ENCODE data around the gene APBA1.

APBA1 gene

DNA sequence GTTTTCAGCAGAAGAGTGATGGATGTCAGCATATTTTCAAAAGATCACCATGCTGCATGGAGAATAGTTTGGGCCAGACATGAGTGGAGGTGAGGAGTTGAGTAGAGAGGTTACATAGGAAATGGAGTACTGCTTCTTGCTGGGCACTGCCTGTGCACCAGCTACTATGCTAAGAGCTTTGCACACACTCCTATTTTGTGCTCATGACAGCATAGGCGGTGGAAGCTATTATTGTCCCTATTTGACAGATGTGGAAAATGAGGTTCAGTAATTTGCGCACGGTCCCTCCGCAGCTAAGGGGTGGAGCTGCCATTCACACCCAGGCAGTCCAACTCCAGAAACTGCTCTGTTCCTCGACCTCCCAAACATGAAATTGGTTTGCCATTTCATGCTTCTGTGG is 279.3 kb downstream of the APBA1 start:
- no peak for DNase-seq

GRCh38 chr9:69391946-69392345 is 280.2 kb downstream of the APBA1 start:
- no peak for DNase-seq

- DNase-seq: no peak
Measured at GRCh38 chr9:69391487-69391886, 280.7 kb downstream of the APBA1 start.

DNA sequence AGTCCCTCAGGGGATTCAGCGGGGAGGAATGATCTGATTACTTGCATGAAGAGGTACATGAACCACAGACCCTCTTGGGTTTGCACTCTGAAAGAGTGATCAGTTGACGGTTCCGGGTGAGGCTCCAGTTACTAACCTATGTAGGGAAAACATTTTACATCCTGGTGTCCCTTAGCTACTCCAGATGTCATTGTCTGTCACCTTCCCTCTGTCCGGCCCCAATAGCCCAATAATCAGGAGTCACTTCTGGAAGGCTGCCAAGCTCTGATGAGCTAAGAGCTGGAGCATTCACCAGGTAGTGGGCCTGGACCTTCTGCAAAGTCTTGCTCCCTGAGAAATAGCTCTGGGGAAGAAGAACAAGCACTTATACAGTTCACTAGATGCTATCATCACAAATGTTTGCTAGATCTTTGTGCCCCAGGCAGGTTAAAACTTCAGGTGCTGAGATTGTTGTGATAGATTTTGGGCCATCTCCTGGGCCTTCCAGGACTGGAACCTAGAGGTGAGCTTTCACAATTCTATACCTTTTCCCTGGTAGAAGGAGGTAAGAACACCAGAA is 282.7 kb downstream of the APBA1 start:
- no peak for DNase-seq

DNA sequence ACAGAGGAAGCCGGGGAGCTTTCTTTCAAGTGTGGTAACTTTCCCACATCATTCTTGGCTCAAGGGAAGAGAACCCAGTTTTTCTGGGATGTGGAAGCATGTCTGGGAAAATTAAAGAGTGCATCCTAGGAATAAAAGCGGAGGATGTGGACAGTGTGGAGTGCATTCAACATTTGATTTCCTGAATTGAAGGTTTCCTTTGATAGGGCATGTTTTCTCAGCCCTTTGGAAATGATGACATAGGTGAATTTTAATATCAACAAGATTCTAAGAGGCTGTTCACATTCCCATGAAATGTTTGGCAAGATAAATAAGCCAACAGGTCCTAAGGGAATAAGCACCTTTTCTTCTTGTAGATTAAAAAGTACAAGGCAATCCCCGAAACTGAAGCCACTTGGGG is 283.6 kb downstream of the APBA1 start:
- no peak for DNase-seq

DNA sequence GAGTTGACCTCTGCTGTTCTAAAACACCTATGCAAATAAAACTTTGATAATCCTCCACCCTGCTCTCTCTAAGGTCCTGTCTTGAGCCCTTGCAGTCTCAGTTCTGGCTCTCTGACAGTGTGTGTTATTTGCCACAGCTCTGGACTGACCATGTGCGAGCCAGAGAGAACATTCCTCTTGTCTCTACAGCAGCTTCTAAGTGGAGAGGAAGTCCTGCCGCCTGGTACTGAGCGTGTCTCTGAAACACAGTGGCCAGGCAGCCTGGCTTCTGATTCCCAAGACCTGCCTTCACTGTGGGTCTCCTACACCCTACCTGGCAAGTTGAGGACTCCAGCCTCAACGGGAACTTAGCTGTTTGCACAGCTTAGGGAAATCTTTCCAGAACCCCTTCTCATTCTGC is 285.5 kb downstream of the APBA1 start:
- no peak for DNase-seq

DNA sequence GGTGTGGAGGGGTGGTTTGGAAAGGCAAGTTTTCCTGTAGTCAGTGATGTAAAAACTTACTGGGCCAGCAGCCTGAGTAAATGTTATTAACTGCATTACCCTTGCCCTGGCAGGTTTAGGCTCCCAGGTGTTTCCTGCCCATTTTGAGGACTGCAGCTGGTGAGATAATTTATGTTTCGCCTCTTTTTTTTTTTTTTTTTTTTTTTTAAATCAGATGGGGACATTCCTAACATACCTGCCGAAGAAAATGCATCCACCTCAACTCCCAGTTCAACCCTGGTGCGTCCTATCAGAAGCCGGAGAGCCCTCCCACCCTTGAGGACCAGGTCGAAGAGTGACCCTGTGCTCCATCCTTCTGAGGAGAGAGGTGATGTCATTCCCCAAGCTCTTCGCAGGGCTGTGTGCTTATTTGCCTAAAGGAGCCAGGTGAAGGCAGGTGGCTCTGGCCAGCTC is 286.6 kb downstream of the APBA1 start:
- DNase-seq: no peak

DNA sequence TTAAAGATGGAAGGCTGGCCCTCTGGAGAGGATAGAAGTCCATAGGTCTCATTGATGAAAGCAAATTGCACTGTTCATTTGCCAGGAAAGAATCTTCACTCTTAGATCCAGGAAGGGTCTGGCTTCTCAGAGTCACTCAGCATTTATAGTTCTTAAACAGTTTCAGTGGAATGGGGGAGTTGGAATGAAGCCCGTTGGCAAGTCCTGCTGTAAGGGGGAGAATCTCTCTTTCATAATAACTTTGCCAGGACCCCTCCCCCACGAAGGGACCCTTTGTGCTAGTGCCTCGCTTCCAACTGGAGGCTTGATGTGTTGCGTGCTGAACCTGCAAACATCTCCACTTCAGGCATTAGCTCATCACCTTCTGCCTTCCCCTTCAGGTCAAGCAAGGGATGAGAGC is 290.0 kb downstream of the APBA1 start:
- no peak for DNase-seq

DNA sequence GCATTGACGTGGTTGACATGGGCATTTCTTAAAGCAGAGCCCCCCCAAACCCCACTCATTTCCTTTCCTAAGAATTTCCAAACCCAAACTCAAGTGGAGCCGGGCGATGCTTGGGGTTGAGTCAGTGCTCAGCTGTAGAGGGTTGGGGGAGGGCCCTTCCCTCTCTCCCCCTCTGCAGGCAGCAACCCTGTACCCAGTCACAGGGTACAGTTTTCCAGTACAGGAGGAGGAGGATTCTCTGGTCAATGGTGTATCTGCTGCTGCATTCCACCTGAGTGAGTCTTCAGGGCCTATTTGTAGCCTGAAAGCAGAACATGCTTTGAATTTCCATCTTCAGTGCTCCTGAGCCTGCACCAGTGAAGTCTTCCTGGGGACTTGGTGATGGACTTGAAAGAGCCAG is 291.4 kb downstream of the APBA1 start:
- DNase-seq: no peak

DNA sequence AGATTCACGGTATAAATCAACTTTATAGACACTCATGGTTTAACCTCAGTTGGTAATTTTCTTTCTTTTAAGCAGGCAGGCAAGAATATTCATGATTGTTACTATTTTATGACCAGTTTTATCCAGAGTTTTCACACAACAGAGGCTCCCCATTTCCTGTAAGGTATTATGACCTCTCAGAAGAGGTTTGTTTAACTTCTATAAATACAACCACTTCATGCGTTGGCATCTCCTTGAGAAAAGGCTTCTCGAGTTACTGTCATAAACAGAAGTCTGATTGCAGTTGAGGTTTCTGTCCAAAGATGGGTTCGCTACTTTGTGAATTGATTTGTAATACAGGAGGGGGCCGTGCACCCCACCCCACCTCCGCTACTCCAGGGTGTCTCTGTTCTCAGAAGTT is 291.9 kb downstream of the APBA1 start:
- DNase-seq: no peak

- DNase-seq: no peak
Measured at GRCh38 chr9:69379270-69379982, 292.7 kb downstream of the APBA1 start.

DNA sequence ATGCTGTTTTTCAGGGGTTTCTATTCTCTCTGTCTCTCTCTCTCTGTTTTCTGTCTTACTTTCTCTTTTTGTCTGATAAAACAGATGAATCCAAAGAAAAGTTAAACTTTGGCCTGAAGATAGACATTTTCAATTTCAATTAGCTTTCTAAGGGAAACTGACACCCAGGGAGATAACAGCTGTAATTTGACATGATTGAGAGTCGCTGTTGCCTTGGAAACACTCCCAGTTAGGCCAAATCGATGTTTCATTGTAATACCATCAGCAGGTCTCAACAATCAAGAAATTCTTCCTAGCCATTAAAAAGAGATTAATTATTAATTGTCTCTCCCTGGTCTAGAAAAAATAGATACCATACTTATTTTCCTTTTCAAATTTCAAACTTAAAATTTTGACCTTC is 294.2 kb downstream of the APBA1 start:
- no peak for DNase-seq

Measured in activated CD4-positive, alpha-beta T cell treated with anti-CD3 and anti-CD28 coated beads for 48 hours (primary cell).